Hepatocyte (in vitro differentiated cells): ENCODE data around the gene FLVCR2.

ENCODE experiments used
- EZH2 ChIP-seq: fragments of 200-600 bp; sonication (generic); IDR thresholded peaks from 2 replicates; pipeline ENCODE4 v1.6.1; 2016; ENCODE audit warnings: antibody characterized with exemption, mild to moderate bottlenecking, borderline replicate concordance
- EZH2phosphoT487 ChIP-seq: fragments of 200-600 bp; sonication (generic); IDR thresholded peaks from one replicate; pipeline ENCODE4 v1.6.1; 2018; ENCODE audit warnings: antibody characterized with exemption, mild to moderate bottlenecking, low read depth, moderate library complexity; ENCODE audit not compliant: unreplicated experiment, severe bottlenecking
- TF ChIP-seq, protein P1 (sequence below): fragments of 200-600 bp; sonication (generic); IDR thresholded peaks from 2 replicates; pipeline ENCODE4 v1.5.1; 2016; ENCODE audit warnings: antibody characterized with exemption, mild to moderate bottlenecking; ENCODE audit not compliant: poor library complexity

DNA sequence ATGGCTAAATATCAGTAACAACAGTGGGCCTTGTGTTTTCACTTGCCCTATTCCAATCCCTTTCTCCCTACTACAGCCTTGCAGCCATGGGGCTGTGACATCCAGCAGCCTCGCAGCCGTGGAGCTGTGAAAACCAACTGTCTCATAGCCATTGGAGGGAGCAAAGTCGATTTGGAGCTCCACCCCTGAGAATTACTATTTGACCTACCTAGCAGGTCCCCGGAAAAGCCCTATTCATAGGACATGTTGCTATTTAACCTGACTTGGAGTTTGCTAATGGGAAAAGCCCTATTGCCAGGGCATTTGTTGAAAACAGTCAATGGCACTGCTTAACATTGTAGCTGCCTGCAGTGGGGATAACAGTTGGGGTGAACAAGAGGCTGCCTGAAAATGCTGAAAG is 49.0 kb downstream of the FLVCR2 start:
- TF ChIP-seq, protein P1, sequence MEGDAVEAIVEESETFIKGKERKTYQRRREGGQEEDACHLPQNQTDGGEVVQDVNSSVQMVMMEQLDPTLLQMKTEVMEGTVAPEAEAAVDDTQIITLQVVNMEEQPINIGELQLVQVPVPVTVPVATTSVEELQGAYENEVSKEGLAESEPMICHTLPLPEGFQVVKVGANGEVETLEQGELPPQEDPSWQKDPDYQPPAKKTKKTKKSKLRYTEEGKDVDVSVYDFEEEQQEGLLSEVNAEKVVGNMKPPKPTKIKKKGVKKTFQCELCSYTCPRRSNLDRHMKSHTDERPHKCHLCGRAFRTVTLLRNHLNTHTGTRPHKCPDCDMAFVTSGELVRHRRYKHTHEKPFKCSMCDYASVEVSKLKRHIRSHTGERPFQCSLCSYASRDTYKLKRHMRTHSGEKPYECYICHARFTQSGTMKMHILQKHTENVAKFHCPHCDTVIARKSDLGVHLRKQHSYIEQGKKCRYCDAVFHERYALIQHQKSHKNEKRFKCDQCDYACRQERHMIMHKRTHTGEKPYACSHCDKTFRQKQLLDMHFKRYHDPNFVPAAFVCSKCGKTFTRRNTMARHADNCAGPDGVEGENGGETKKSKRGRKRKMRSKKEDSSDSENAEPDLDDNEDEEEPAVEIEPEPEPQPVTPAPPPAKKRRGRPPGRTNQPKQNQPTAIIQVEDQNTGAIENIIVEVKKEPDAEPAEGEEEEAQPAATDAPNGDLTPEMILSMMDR: no peak
- TF ChIP-seq EZH2 (no peak), EZH2phosphoT487 (no peak)
